OCI-LY7 (cell line): ENCODE results near the gene APLN. TPM values are rescaled to one million over a fixed set of nuclear protein-coding genes. Genes with fewer than 3 reads are reported as not detected.

Experiments used
- BruUV-seq: library from RNA; stranded (reverse); fragments of 400-500 nt; replicated peaks from 2 replicates; lab custom pipeline; 2021; lab: Mats Ljungman, UMichigan
- CTCF ChIA-PET: fragments of 300-600 bp; sonication (Branson Sonifier 250); formaldehyde crosslinking; loops from one replicate; lab custom pipeline; 2022; ENCODE audit warnings: antibody characterized with exemption; ENCODE audit not compliant: unreplicated experiment; lab: Charles Lee
- POLR2A ChIA-PET: fragments of 300-600 bp; sonication (Branson Sonifier 250); formaldehyde crosslinking; loops from one replicate; lab custom pipeline; 2022; ENCODE audit warnings: antibody characterized with exemption; lab: Charles Lee
- DNase-seq: peaks from one replicate; pipeline ENCODE4 v3.0.0-alpha.2; 2015; ENCODE audit warnings: low spot score
- H2AFZ ChIP-seq: fragments of 200-600 bp; sonication (generic), shearing (Covaris generic); 2 replicates; pipeline ENCODE4 v1.6.1; 2014; ENCODE audit warnings: mild to moderate bottlenecking, antibody characterized with exemption, low read length, moderate library complexity
- H3K27ac ChIP-seq: fragments of 200-600 bp; sonication (generic); 2 replicates; pipeline ENCODE4 v1.5.1; 2014; ENCODE audit warnings: mixed run types, low read depth, mild to moderate bottlenecking, moderate library complexity, low read length, inconsistent platforms; ENCODE audit not compliant: poor library complexity, severe bottlenecking
- H3K36me3 ChIP-seq: fragments of 200-600 bp; sonication (generic); 2 replicates; pipeline ENCODE4 v1.6.1; 2014; ENCODE audit warnings: mild to moderate bottlenecking, antibody characterized with exemption, low read length, moderate library complexity, mixed read lengths; ENCODE audit not compliant: insufficient read depth
- H3K4me1 ChIP-seq: fragments of 200-600 bp; sonication (generic); 2 replicates; pipeline ENCODE4 v1.5.1; 2014; ENCODE audit warnings: mild to moderate bottlenecking, low read length; ENCODE audit not compliant: insufficient read depth, poor library complexity, severe bottlenecking
- H3K4me2 ChIP-seq: fragments of 200-600 bp; sonication (generic); 2 replicates; pipeline ENCODE4 v1.6.1; 2014; ENCODE audit warnings: mild to moderate bottlenecking, low read length
- H3K4me3 ChIP-seq: fragments of 200-600 bp; sonication (generic); 2 replicates; pipeline ENCODE4 v1.5.1; 2014; ENCODE audit warnings: mild to moderate bottlenecking, low read depth, low read length; ENCODE audit not compliant: poor library complexity, severe bottlenecking
- H3K79me2 ChIP-seq: fragments of 200-600 bp; sonication (generic); 2 replicates; pipeline ENCODE4 v1.6.1; 2016; ENCODE audit warnings: low read depth, mild to moderate bottlenecking, low read length, moderate library complexity, mixed read lengths; ENCODE audit not compliant: insufficient read depth
- H3K9me2 ChIP-seq: fragments of 200-600 bp; sonication (generic); 2 replicates; pipeline ENCODE4 v1.6.1; 2016; ENCODE audit warnings: mild to moderate bottlenecking, low read length, mixed read lengths; ENCODE audit not compliant: insufficient read depth
- H3K9me3 ChIP-seq: fragments of 200-600 bp; sonication (generic); 2 replicates; pipeline ENCODE4 v1.6.1; 2014; ENCODE audit warnings: mild to moderate bottlenecking, mixed run types, low read length, mixed read lengths
- H4K20me1 ChIP-seq: fragments of 200-600 bp; sonication (generic); 2 replicates; pipeline ENCODE4 v1.6.1; 2014; ENCODE audit warnings: mild to moderate bottlenecking, antibody characterized with exemption, low read length, moderate library complexity, mixed read lengths; ENCODE audit not compliant: insufficient read depth
- EZH2phosphoT487 ChIP-seq: fragments of 200-600 bp; sonication (generic); IDR thresholded peaks from 2 replicates; pipeline ENCODE4 v1.6.1; 2018; ENCODE audit warnings: low read depth, borderline replicate concordance, mild to moderate bottlenecking, mixed run types, antibody characterized with exemption, low read length, moderate library complexity, mixed read lengths
- intact Hi-C: fragments of 100-400 bp; cut with micrococcal nuclease; formaldehyde crosslinking; loops from one replicate; pipeline ENCODE4 v1.10.0; 2022; ENCODE audit not compliant: unreplicated experiment
- total RNA-seq, 2 experiments: library from RNA; depleted of rRNA in 1 of 2; stranded (reverse); fragments of >200 nt in 1 of 2; shearing (Covaris generic) in 1 of 2; gene quantifications; 2 replicates each; pipeline ENCODE4 v1.2.3, GENCODE V29; 2014 to 2022
- TF ChIP-seq, protein P1 (sequence below): fragments of 200-600 bp; sonication (generic); conservative IDR thresholded peaks from 2 replicates; pipeline ENCODE4 v1.5.1; 2014; ENCODE audit warnings: mild to moderate bottlenecking, antibody characterized with exemption, low read length, moderate library complexity, mixed read lengths

The APLN gene
- total RNA-seq, 2 experiments from 2014 or later, result 0.13 TPM; not detected in 1

GRCh38 chrX:129650821-129651510 is 3.8 kb downstream of the APLN start:
- no peak overlapping the region for H2AFZ ChIP-seq
- POLR2A ChIA-PET, result interaction anchor here (0.6 kb wide), 1 partner anchor 168 kb away, joined by 3 read pairs; no protein-coding TSS in a partner anchor
- H4K20me1 ChIP-seq, result no peaks in the 10 kb centered on the region
- no TSS peak for BruUV-seq
- H3K4me1 ChIP-seq, result peaks cover 7% of the 10 kb centered on the region
- H3K4me3 ChIP-seq, result no peak overlapping the region
- no peak overlapping the region for H3K4me2 ChIP-seq
- H3K9me3 ChIP-seq, result no peaks in the 10 kb centered on the region
- CTCF ChIA-PET, result no interaction called here
- intact Hi-C loops, result no loop called here
- no peaks in the 10 kb centered on the region for H3K79me2 ChIP-seq
- H3K9me2 ChIP-seq, result no peaks in the 10 kb centered on the region
- TF ChIP-seq EZH2phosphoT487, result no peak
- TF ChIP-seq, protein P1, sequence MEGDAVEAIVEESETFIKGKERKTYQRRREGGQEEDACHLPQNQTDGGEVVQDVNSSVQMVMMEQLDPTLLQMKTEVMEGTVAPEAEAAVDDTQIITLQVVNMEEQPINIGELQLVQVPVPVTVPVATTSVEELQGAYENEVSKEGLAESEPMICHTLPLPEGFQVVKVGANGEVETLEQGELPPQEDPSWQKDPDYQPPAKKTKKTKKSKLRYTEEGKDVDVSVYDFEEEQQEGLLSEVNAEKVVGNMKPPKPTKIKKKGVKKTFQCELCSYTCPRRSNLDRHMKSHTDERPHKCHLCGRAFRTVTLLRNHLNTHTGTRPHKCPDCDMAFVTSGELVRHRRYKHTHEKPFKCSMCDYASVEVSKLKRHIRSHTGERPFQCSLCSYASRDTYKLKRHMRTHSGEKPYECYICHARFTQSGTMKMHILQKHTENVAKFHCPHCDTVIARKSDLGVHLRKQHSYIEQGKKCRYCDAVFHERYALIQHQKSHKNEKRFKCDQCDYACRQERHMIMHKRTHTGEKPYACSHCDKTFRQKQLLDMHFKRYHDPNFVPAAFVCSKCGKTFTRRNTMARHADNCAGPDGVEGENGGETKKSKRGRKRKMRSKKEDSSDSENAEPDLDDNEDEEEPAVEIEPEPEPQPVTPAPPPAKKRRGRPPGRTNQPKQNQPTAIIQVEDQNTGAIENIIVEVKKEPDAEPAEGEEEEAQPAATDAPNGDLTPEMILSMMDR, result no peak
- no peak for DNase-seq
- no peak overlapping the region for H3K27ac ChIP-seq
- no peaks in the 10 kb centered on the region for H3K36me3 ChIP-seq

DNA sequence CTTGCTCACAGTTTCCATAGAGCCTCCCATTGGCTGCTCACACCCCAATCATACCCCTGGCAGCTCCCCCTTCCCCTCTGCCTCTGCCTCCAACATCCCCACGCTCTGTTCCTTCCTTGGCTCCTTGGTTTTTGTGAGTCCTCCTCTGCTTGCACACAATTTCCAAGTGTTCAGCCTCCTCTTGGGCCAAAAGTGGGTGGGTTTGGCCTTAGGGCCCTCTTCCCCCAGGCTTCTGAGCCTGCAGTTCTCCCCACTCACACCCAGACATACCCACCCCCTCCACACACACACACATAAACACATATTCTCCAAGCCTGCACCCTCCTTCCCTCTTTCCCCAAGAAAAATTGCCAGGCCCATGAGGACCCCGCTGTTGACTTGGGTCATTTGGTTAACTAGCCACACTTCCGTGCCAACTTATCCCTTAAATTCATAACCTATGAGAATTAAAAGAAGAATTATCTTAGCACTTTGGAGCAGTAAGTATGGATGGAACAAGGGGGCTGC is 4.5 kb downstream of the APLN start:
- ChIA-PET CTCF (no interaction called here), POLR2A (no interaction called here)
- no TSS peak for BruUV-seq
- intact Hi-C loops, result no loop called here
- Histone ChIP-seq H3K27ac (no peak overlapping the region), H3K79me2 (no peaks in the 10 kb centered on the region), H4K20me1 (no peaks in the 10 kb centered on the region), H3K4me1 (peaks cover 7% of the 10 kb centered on the region), H2AFZ (no peak overlapping the region), H3K4me3 (no peak overlapping the region), H3K9me2 (no peaks in the 10 kb centered on the region), H3K36me3 (no peaks in the 10 kb centered on the region), H3K4me2 (no peak overlapping the region), H3K9me3 (no peaks in the 10 kb centered on the region)
- TF ChIP-seq, protein P1, result no peak
- no peak for TF ChIP-seq EZH2phosphoT487
- DNase-seq, result no peak
